C4-2B (cell line): Measurements from ENCODE around the gene OLFM1.

ENCODE experiments used
- H3K27ac ChIP-seq: fragments of 450-650 bp; 2 replicates; pipeline ENCODE4 v1.5.1; 2017
- ZFX ChIP-seq: fragments of 450-650 bp; IDR thresholded peaks from 2 replicates; pipeline ENCODE4 v1.6.1; 2017
- TF ChIP-seq, protein P1 (sequence below): fragments of 450-650 bp; conservative IDR thresholded peaks from 2 replicates; pipeline ENCODE4 v1.5.1; 2017; ENCODE audit warnings: mild to moderate bottlenecking

The OLFM1 gene

DNA sequence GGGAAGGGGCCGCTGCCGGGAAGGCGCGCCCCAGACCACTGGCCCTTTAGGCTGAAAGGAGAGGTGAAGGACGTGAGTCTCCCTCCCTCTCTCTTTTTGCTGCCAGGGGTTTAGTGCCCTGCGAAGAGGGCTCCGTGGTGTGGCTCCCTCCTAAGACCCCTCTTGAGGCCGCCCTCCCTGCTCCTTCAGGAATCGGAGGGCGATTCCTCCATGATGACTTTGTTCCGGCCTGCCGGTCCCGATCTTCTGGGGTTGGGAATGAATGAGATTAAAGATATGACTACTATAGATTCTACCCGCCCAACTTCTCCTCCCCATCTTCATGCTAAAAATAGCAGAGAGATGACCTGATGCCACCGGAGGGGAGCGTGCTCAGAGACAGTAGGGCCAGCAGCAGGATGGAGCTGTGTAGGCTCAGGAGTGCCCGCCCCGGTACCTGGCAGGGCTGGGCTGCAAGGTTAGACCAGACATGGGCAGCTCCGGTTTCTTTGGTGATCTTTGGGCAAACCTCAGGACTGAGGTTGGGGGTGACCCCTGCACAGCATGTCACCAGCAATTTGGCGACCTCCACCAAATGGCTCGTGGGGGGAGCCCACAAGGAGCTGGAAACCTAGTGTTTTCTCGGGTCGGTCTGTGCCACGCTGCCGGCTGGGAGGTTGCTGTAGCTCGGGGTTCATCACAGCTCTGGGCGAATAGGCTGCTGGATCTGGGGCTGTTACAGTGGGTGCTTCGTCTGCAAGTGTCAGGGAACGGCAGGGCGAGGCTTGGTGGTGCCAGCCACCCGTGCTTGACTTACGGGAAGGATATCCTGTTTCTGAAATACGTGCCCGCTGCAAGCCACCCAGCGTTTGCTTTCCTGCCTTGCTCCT, 1.7 kb downstream of the OLFM1 start:
- TF ChIP-seq, protein P1, sequence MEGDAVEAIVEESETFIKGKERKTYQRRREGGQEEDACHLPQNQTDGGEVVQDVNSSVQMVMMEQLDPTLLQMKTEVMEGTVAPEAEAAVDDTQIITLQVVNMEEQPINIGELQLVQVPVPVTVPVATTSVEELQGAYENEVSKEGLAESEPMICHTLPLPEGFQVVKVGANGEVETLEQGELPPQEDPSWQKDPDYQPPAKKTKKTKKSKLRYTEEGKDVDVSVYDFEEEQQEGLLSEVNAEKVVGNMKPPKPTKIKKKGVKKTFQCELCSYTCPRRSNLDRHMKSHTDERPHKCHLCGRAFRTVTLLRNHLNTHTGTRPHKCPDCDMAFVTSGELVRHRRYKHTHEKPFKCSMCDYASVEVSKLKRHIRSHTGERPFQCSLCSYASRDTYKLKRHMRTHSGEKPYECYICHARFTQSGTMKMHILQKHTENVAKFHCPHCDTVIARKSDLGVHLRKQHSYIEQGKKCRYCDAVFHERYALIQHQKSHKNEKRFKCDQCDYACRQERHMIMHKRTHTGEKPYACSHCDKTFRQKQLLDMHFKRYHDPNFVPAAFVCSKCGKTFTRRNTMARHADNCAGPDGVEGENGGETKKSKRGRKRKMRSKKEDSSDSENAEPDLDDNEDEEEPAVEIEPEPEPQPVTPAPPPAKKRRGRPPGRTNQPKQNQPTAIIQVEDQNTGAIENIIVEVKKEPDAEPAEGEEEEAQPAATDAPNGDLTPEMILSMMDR, result no peak
- TF ChIP-seq ZFX, result no peak
- no peak overlapping the region for H3K27ac ChIP-seq

DNA sequence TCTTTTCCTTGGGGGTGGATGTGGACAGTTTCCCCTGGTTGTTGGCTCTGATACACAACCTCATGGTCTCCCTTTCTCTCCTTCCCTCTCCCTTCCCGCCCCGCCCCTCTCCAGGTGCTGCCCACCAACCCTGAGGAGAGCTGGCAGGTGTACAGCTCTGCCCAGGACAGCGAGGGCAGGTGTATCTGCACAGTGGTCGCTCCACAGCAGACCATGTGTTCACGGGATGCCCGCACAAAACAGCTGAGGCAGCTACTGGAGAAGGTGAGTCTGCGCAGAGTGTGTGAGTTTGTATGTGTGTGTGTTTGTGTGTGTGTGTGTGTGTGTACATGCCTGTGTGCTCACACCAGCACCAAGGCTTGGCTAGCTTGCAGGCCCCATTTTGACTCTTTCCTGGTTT, 2.6 kb downstream of the OLFM1 start:
- TF ChIP-seq, protein P1, result no peak
- TF ChIP-seq ZFX, result no peak
- no peak overlapping the region for H3K27ac ChIP-seq

DNA sequence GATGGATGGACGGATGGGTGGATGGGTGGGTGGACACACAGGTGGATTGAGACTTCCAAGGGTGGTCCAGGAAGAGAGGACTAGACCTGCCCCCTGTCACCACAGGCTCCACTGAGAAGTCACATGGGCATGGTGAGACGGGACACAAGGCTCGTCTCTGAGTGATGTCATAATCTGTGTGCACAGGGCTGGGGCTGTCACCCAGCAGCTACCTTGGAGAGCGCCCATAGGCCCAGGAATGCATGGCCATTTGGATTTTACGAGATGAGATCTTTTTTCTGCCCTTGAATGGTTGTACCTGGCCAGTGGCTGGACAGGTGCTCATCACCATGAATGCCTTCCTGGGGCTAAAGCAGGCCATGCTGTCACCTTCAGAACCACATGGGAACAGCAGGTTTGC, 3.1 kb downstream of the OLFM1 start:
- TF ChIP-seq, protein P1, result no peak
- TF ChIP-seq ZFX, result no peak
- no peak overlapping the region for H3K27ac ChIP-seq

DNA sequence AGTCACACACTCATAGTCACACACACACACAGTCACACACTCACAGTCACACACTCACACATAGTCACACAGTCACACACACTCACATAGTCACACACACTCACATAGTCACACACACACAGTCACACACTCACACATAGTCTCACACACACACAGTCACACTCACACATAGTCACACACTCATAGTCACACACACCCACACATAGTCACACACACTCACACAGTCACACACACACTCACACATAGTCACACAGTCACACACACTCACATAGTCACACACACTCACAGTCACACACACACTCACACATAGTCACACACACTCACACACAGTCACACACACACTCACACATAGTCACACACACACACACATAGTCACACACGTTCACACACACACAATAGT, 4.1 kb downstream of the OLFM1 start:
- H3K27ac ChIP-seq, result no peak overlapping the region
- TF ChIP-seq ZFX, result no peak
- TF ChIP-seq, protein P1, result no peak

DNA sequence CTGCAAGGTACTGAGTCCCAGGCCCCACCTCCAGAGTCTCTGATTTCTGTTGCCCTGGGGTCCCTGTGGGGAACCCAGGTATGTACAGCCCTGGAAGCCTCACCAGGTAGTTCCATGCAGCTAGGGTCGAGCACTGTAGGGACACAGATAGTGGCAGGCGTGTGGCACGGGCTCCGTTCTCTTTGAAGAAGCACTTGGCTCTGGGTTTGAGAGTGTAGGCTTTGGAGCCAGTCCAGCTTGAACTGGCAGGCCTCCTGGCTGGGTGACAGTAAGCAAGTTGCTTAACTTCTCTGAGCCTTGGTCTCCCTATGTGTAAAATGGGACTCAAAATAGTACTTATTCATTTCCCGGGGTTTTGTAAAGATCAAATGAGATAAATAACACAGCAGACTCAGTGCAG, 5.6 kb downstream of the OLFM1 start:
- TF ChIP-seq, protein P1, result no peak
- no peak for TF ChIP-seq ZFX
- no peak overlapping the region for H3K27ac ChIP-seq

DNA sequence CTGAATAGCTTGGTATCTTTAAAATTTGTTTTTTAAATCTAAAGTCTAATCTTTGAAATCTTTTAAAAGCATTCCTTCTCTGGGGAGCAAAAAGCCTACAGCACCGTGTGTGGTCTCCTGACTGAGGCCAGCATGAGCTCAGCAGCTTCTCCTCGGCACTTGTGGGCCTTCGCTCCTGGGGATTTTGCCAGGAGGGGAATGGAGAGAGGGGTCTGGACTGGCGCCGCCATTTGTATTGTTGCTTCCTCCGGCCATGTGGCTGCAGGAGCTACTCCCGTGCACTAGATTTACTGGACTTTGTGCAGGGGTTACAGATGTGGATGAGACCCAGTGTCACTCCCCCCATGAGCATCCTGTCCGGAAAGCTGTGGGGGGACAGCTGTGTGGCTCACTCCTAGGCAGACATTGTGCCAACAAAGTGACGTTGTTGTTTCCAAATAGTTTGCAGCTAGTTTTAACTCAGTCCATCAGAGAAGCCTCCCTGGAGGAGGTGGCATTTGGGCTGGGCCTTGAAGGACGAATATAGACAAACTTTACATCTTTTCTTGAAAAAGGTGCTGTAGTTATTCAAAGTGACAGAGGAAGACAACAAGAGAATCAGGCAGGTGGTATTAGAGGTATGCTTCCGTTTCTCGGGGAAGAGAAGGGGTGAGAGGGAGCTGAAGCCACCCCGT, 6.6 kb downstream of the OLFM1 start:
- TF ChIP-seq, protein P1, result no peak
- no peak for TF ChIP-seq ZFX
- no peak overlapping the region for H3K27ac ChIP-seq
